Cardiac ventricle fibroblast (primary cell): ENCODE results near the gene NT5DC3. TPM values are rescaled to one million over a fixed set of nuclear protein-coding genes. Genes with fewer than 3 reads are reported as not detected.

Source experiments
- total RNA-seq: library from RNA; depleted of rRNA; stranded (reverse); fragments of >200 nt; gene quantifications from 2 replicates; pipeline ENCODE4 v1.2.3, GENCODE V29; 2015

Gene NT5DC3
- 4.6 and 9.2 TPM in 2 replicates for total RNA-seq

GRCh38 chr12:103840876-103841689 is at the start of gene NT5DC3:
Gene NT5DC3 (minus strand): TSS chr12:103841234. CDS start chr12:103841156, 78 bp downstream.

Other genes with a start within 250 kb of the NT5DC3 start
- gene HSP90B1, start 89.2 kb upstream of the NT5DC3 start, total RNA-seq = 659 and 745 TPM in 2 replicates
- gene TDG, start 124.6 kb upstream of the NT5DC3 start, total RNA-seq = 8.1 and 10.4 TPM in 2 replicates
- gene GLT8D2, start 209.0 kb upstream of the NT5DC3 start, total RNA-seq = 71.8 and 79.5 TPM in 2 replicates
- gene HCFC2, start 223.3 kb upstream of the NT5DC3 start, total RNA-seq = 14.3 and 20.8 TPM in 2 replicates